K562 (cell line): ENCODE data around the gene RASIP1. TPM values are rescaled to one million over a fixed set of nuclear protein-coding genes. Genes with fewer than 3 reads are reported as not detected.

Experiments
- BRD9 ChIP-seq: fragments of 450-650 bp; IDR thresholded peaks from 2 replicates; pipeline ENCODE4 v1.6.1; 2018; ENCODE audit warnings: low read depth; ENCODE audit not compliant: partially characterized antibody
- ERF ChIP-seq: fragments of 450-650 bp; formaldehyde crosslinking; IDR thresholded peaks from 2 replicates; pipeline ENCODE4 v1.4.0; 2020; ENCODE audit warnings: mild to moderate bottlenecking, mixed read lengths
- MAZ ChIP-seq, 2 experiments: fragments of 450-650 bp in 1 of 2; sonication (generic) in 1 of 2; formaldehyde crosslinking; IDR thresholded peaks in 1 of 2; conservative IDR thresholded peaks in 1 of 2; 2 replicates each; pipeline versions ENCODE4 v1.4.0 to v1.5.0; 2020; ENCODE audit warnings: mild to moderate bottlenecking in 1 of 2, missing genetic modification reagents in 1 of 2
- MEF2A ChIP-seq: IDR thresholded peaks from 2 replicates; pipeline ENCODE4 v1.6.1; 2011; ENCODE audit warnings: low read depth, mild to moderate bottlenecking, low read length, moderate library complexity; ENCODE audit not compliant: control insufficient read depth
- PRDM10 ChIP-seq: fragments of 450-650 bp; IDR thresholded peaks from 2 replicates; pipeline ENCODE4 v1.6.1; 2018; ENCODE audit not compliant: partially characterized antibody
- SPI1 ChIP-seq: IDR thresholded peaks from 2 replicates; pipeline ENCODE4 v1.6.1; 2011; ENCODE audit warnings: low read depth, low read length, control low read depth, borderline replicate concordance
- TCF7 ChIP-seq: sonication (generic); IDR thresholded peaks from 2 replicates; pipeline ENCODE4 v1.6.1; 2016; ENCODE audit warnings: antibody characterized with exemption, borderline replicate concordance
- TCF7L2 ChIP-seq: fragments of 150-350 bp; IDR thresholded peaks from 2 replicates; pipeline ENCODE4 v1.6.1; 2016; ENCODE audit warnings: low read depth, mild to moderate bottlenecking, low read length, moderate library complexity
- U2AF2 ChIP-seq: fragments of 200-400 bp; formaldehyde crosslinking; optimal IDR thresholded peaks from 2 replicates; pipeline ENCODE3; 2017; ENCODE audit warnings: low read depth, mild to moderate bottlenecking, low read length
- ZBED1 ChIP-seq: IDR thresholded peaks from 2 replicates; pipeline ENCODE4 v1.6.1; 2014
- ZFPM2 ChIP-seq: fragments of 250-450 bp; sonication (Bioruptor Pico); IDR thresholded peaks from 2 replicates; pipeline ENCODE4 v1.5.1; 2022; ENCODE audit warnings: mild to moderate bottlenecking
- ZNF175 ChIP-seq: fragments of 200-800 bp; sonication (Bioruptor generic); IDR thresholded peaks from 2 replicates; pipeline ENCODE4 v1.6.1; 2016; ENCODE audit warnings: low read depth, mild to moderate bottlenecking, missing genetic modification characterization, missing compliant biosample characterization
- ZNF282 ChIP-seq: sonication (generic); formaldehyde crosslinking; IDR thresholded peaks from 2 replicates; pipeline ENCODE4 v1.8.1; 2023; ENCODE audit warnings: missing genetic modification reagents
- ZNF583 ChIP-seq: fragments of 250-450 bp; sonication (Bioruptor Pico); IDR thresholded peaks from 2 replicates; pipeline ENCODE4 v1.4.0; 2020
- polyA plus RNA-seq, 8 experiments: library from polyadenylated mRNA; depleted of rRNA in 4 of 8; stranded (reverse) in 5 of 8; unstranded in 3 of 8; fragments of >200 nt; fragmentation: Nextera tagmentation in 2 of 8; fragmentation: Illumina TruSeq in 1 of 8; extraction: Ambion mirVana in 2 of 8; extraction: Trizol in 1 of 8; gene quantifications; 2 replicates each; pipeline versions ENCODE4 v1.2.1 to v1.2.3, GENCODE V29; 2011 to 2014; ENCODE audit warnings: inconsistent platforms in 1 of 8, missing spikeins in 1 of 8
- total RNA-seq, 7 experiments: library from RNA; depleted of rRNA in 6 of 7; stranded (reverse); fragments of >200 nt in 6 of 7; fragmentation: Illumina TruSeq in 2 of 7; extraction: Trizol in 2 of 7; gene quantifications; 2 replicates each; pipeline versions ENCODE4 v1.2.1 to v1.2.3, GENCODE V29; 2011 to 2021; ENCODE audit warnings: low replicate concordance in 1 of 7
- TF ChIP-seq, protein P1 (sequence below): fragments of 450-650 bp; IDR thresholded peaks from 2 replicates; pipeline ENCODE4 v1.6.1; 2016; ENCODE audit warnings: antibody characterized with exemption
- TF ChIP-seq, protein P2 (sequence below): fragments of 250-450 bp; sonication (Bioruptor Pico); IDR thresholded peaks from 2 replicates; pipeline ENCODE4 v1.6.1; 2021; ENCODE audit warnings: mild to moderate bottlenecking
- TF ChIP-seq, protein P3 (sequence below): IDR thresholded peaks from 2 replicates; pipeline ENCODE4 v1.6.1; 2011; ENCODE audit warnings: borderline replicate concordance, low read depth, mild to moderate bottlenecking, moderate library complexity, low read length; ENCODE audit not compliant: insufficient read depth, poor library complexity, severe bottlenecking
- TF ChIP-seq, protein P4 (sequence below): fragments of 450-650 bp; formaldehyde crosslinking; IDR thresholded peaks from 2 replicates; pipeline ENCODE4 v1.4.0; 2020; ENCODE audit warnings: mild to moderate bottlenecking, moderate library complexity

RASIP1 gene
- total and polyA plus RNA-seq, 9 of the 15 experiments (the other 6 are each of a cell fraction or from before 2014, with no cell fraction given) = 0.20 to 4.7 (median 1.5) TPM

DNA sequence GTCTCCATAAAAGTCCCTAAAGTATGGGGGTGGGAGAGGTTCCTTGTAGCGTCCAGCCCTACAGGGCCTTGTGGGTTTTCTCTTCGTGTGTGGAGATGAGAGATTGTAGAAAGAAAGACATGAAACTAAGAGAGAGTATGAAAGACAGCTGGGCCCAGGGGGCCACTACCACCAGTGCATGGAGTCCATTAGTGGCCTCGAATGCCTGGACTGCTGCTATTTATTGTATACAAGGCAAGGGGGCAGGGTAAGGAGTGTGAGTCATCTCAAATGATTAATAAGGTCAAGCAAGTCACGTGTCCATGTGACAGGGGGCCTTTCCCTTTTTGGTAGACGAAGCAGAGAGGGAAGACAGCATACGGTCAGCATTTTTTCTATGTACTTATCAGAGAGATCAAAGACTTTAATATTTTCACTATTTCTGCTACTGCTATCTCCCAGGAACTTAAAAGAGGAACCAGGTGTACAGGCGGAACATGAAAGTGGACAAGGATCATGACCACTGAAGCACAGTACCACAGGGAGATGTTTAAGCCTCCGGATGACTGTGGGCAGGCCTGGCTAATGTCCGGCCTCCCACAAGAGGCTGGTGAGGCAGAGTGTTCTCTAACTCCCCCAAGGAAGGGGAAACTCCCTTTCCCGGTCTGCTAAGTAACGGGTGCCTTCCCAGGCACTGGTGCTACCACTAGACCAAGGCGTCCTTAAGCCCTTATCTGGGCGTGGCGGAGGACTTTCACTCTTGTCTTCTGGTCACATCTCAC lies 40.4 kb upstream of the RASIP1 start (continued):
- TF ChIP-seq, protein P1, sequence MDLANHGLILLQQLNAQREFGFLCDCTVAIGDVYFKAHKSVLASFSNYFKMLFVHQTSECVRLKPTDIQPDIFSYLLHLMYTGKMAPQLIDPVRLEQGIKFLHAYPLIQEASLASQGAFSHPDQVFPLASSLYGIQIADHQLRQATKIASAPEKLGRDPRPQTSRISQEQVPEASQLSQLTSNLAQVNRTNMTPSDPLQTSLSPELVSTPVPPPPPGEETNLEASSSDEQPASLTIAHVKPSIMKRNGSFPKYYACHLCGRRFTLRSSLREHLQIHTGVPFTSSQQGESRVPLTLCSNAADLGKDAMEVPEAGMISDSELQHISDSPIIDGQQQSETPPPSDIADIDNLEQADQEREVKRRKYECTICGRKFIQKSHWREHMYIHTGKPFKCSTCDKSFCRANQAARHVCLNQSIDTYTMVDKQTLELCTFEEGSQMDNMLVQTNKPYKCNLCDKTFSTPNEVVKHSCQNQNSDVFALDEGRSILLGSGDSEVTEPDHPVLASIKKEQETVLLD = peak; percentile 53; the same call in 1 of the 2 replicates
- TF ChIP-seq ERF (CRISPR knock-in tag) (no peak), MEF2A (no peak), MAZ (CRISPR knock-in tag; conservative IDR thresholded peaks at IDR 0.05 in 1 of 2, IDR thresholded peaks at IDR 0.05 in 1 of 2) (peak in 1 of 2 experiments; percentile 53; a peak in 1 of 4 replicates), ZNF175 (CRISPR knock-in tag) (no peak), ZNF282 (no peak), SPI1 (no peak; the same call in 1 of the 2 replicates), ZBED1 (no peak), PRDM10 (no peak), BRD9 (no peak), U2AF2 (no peak), ZNF583 (CRISPR knock-in tag) (no peak), TCF7 (peak; percentile 80; the same call in 1 of the 2 replicates), TCF7L2 (peak; percentile 51; the same call in 1 of the 2 replicates), ZFPM2 (CRISPR knock-in tag) (no peak)
- TF ChIP-seq, protein P2, sequence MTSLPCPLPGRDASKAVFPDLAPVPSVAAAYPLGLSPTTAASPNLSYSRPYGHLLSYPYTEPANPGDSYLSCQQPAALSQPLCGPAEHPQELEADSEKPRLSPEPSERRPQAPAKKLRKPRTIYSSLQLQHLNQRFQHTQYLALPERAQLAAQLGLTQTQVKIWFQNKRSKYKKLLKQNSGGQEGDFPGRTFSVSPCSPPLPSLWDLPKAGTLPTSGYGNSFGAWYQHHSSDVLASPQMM (CRISPR knock-in tag) = no peak
- TF ChIP-seq, protein P3, sequence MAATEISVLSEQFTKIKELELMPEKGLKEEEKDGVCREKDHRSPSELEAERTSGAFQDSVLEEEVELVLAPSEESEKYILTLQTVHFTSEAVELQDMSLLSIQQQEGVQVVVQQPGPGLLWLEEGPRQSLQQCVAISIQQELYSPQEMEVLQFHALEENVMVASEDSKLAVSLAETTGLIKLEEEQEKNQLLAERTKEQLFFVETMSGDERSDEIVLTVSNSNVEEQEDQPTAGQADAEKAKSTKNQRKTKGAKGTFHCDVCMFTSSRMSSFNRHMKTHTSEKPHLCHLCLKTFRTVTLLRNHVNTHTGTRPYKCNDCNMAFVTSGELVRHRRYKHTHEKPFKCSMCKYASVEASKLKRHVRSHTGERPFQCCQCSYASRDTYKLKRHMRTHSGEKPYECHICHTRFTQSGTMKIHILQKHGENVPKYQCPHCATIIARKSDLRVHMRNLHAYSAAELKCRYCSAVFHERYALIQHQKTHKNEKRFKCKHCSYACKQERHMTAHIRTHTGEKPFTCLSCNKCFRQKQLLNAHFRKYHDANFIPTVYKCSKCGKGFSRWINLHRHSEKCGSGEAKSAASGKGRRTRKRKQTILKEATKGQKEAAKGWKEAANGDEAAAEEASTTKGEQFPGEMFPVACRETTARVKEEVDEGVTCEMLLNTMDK = no peak
- TF ChIP-seq, protein P4, sequence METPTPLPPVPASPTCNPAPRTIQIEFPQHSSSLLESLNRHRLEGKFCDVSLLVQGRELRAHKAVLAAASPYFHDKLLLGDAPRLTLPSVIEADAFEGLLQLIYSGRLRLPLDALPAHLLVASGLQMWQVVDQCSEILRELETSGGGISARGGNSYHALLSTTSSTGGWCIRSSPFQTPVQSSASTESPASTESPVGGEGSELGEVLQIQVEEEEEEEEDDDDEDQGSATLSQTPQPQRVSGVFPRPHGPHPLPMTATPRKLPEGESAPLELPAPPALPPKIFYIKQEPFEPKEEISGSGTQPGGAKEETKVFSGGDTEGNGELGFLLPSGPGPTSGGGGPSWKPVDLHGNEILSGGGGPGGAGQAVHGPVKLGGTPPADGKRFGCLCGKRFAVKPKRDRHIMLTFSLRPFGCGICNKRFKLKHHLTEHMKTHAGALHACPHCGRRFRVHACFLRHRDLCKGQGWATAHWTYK (CRISPR knock-in tag) = no peak
